C4-2B (cell line): ENCODE data around the gene SHC3.

Experiments
- ZFX ChIP-seq: fragments of 450-650 bp; IDR thresholded peaks from 2 replicates; pipeline ENCODE4 v1.6.1; 2017
- TF ChIP-seq, protein P1 (sequence below): fragments of 450-650 bp; conservative IDR thresholded peaks from 2 replicates; pipeline ENCODE4 v1.5.1; 2017; ENCODE audit warnings: mild to moderate bottlenecking

- TF ChIP-seq, protein P1, sequence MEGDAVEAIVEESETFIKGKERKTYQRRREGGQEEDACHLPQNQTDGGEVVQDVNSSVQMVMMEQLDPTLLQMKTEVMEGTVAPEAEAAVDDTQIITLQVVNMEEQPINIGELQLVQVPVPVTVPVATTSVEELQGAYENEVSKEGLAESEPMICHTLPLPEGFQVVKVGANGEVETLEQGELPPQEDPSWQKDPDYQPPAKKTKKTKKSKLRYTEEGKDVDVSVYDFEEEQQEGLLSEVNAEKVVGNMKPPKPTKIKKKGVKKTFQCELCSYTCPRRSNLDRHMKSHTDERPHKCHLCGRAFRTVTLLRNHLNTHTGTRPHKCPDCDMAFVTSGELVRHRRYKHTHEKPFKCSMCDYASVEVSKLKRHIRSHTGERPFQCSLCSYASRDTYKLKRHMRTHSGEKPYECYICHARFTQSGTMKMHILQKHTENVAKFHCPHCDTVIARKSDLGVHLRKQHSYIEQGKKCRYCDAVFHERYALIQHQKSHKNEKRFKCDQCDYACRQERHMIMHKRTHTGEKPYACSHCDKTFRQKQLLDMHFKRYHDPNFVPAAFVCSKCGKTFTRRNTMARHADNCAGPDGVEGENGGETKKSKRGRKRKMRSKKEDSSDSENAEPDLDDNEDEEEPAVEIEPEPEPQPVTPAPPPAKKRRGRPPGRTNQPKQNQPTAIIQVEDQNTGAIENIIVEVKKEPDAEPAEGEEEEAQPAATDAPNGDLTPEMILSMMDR = no peak
- no peak for TF ChIP-seq ZFX
These were observed 10.8 kb downstream of the SHC3 start for GRCh38 chr9:89167788-89168187.
